T-helper 17 cell (primary cell): ENCODE measurements around the gene RAD51C. TPM values are rescaled to one million over a fixed set of nuclear protein-coding genes. Genes with fewer than 3 reads are reported as not detected.
"Not testable (repeated sequence)": the region's sequence is repeated elsewhere in the genome, so short reads cannot be mapped to it uniquely, and the experiment has no call there.

Experiments
- ATAC-seq: fragments of 150-1000 bp; cut with Tn5 transposase; 2 replicates; pipeline ENCODE4 v1.10.0; 2021; ENCODE audit warnings: mild to moderate bottlenecking, moderate library complexity
- DNase-seq, 3 donors: peaks; one replicate each; pipeline versions ENCODE4 v3.0.0 to v3.0.0-alpha.2; 2020 to 2021
- H3K9me3 ChIP-seq: one replicate; pipeline ENCODE4 v1.7.0; 2013; ENCODE audit warnings: low read length, mild to moderate bottlenecking; ENCODE audit not compliant: control insufficient read depth, poor library complexity, severe bottlenecking
- H3K27ac Mint-ChIP-seq: one replicate; pipeline ENCODE4 v1.8.0; 2022; ENCODE audit warnings: mild to moderate bottlenecking, moderate library complexity, mixed read lengths
- H3K27me3 Mint-ChIP-seq: one replicate; pipeline ENCODE4 v1.8.0; 2022; ENCODE audit warnings: mixed read lengths
- H3K36me3 Mint-ChIP-seq: one replicate; pipeline ENCODE4 v1.8.0; 2022; ENCODE audit warnings: low read depth, mixed read lengths
- H3K4me1 Mint-ChIP-seq: one replicate; pipeline ENCODE4 v1.8.0; 2022; ENCODE audit warnings: mild to moderate bottlenecking, mixed read lengths
- H3K4me3 Mint-ChIP-seq: one replicate; pipeline ENCODE4 v1.8.0; 2022; ENCODE audit warnings: mild to moderate bottlenecking, moderate library complexity, mixed read lengths
- total RNA-seq, 4 donors: library from RNA in 2 of 4; stranded (reverse) in 2 of 4; gene quantifications; one replicate each; pipeline ENCODE4 v1.2.3 and lab custom pipeline; 2022 to 2026

RAD51C gene
- total RNA-seq, 2 donors from 2014 or later, result 6.3 to 16.0 TPM

DNA sequence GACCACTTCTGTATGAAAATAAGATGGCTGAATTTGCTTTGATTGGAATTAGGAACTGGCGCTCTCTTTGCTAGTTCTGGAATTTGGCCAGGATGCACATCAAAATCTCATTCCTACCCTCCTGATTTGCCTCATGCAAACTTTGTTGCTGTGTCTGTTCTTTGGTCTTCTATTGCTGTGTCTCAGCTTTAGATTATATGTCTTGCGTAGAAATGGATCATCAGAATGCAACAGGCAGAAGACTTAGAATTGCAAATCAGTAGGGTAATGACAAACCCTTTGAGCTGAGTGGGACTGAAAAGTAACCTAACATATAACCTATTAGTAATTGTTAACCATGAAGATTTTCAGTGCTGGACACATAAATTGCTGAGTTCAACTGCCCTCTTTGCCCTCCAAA lies 30.3 kb downstream of the RAD51C start:
- H3K4me1 Mint-ChIP-seq, result no peaks in the 10 kb centered on the region
- no peak for DNase-seq
- ATAC-seq, result no peak
- H3K4me3 Mint-ChIP-seq, result no peak overlapping the region
- H3K27ac Mint-ChIP-seq, result no peak overlapping the region
- no peaks in the 10 kb centered on the region for H3K36me3 Mint-ChIP-seq
- no peaks in the 10 kb centered on the region for H3K27me3 Mint-ChIP-seq
- H3K9me3 ChIP-seq, result no peaks in the 10 kb centered on the region

DNA sequence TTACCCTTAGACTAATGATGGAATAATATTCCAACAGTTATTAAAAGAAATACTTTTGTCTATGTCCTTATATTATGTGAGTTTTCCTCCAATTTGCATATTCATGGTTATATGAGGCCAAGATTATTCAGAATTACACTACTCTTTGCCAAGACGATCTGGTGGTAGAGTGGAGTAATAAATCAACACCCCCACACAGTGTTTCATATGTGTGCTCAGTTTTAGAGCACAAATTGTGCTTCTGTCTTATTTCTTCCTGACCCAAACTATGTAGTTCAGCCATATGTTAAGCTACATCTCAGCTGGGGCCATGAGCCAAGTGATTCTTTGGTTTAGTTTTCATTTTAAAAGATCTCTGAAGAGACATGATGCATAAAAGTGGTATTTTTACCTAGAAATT lies 36.4 kb downstream of the RAD51C start:
- DNase-seq, result no peak
- no peak overlapping the region for H3K4me3 Mint-ChIP-seq
- peaks cover 2% of the 10 kb centered on the region for H3K4me1 Mint-ChIP-seq
- H3K36me3 Mint-ChIP-seq, result peaks cover 3% of the 10 kb centered on the region
- H3K9me3 ChIP-seq, result no peaks in the 10 kb centered on the region
- H3K27ac Mint-ChIP-seq, result peak overlapping the region; percentile 60
- H3K27me3 Mint-ChIP-seq, result no peaks in the 10 kb centered on the region
- ATAC-seq, result no peak

DNA sequence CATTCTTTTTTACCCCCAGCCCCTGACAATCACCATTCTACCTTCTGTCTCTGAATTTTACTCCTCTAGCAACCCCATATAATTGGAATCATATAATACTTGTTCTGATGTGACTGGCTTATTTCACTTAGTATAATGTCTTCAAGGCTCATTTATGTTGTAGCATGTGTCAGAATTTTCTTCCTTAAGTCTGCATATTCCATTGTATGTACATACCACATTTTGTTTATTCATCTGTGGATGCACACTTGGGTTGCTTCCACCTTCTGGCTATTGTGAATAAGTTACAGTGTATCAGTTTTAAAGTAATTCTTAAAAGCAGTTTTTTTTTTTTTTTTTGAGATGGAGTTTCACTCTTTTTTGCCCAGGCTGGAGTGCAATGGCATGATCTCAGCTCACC lies 38.5 kb downstream of the RAD51C start:
- H3K9me3 ChIP-seq, result no peaks in the 10 kb centered on the region
- peaks cover 4% of the 10 kb centered on the region for H3K4me1 Mint-ChIP-seq
- no peak overlapping the region for H3K4me3 Mint-ChIP-seq
- H3K27me3 Mint-ChIP-seq, result no peaks in the 10 kb centered on the region
- DNase-seq, result no peak
- H3K36me3 Mint-ChIP-seq, result peaks cover 3% of the 10 kb centered on the region
- no peak for ATAC-seq
- peak overlapping the region; percentile 72 for H3K27ac Mint-ChIP-seq

DNA sequence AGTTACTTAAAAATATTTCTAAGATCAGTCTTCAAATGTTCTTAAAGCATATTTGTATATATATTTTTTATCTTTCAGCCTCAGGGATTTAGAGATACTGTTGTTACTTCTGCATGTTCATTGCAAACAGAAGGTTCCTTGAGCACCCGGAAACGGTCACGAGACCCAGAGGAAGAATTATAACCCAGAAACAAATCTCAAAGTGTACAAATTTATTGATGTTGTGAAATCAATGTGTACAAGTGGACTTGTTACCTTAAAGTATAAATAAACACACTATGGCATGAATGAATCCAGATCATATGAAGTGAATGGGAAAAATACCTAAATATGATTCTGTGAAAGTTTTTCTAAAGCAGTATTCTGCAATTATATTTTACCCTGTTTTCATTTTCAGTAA lies 41.6 kb downstream of the RAD51C start:
- no peak overlapping the region for H3K4me3 Mint-ChIP-seq
- ATAC-seq (no peak), DNase-seq (no peak)
- H3K36me3 Mint-ChIP-seq, result peaks cover 3% of the 10 kb centered on the region
- H3K9me3 ChIP-seq, result no peaks in the 10 kb centered on the region
- no peaks in the 10 kb centered on the region for H3K27me3 Mint-ChIP-seq
- no peak overlapping the region for H3K27ac Mint-ChIP-seq
- H3K4me1 Mint-ChIP-seq, result peaks cover 4% of the 10 kb centered on the region

DNA sequence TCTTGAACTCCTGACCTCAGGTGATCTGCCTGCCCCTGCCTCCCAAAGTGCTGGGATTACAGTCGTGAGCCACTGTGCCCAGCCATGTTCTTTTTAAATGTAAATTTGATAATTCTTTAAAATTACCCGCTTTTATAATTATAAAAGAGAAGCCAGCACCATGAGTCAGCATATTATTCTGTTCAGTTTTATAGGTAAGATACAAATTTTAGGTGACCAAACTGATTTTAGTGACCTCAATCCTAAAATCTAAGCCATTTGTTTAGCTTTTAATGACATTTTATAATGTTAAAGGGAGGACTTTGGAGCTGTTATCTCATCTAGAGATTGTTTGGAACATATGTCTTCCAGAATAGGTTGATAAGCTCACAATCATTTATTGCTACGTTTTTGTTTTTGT lies 42.4 kb downstream of the RAD51C start:
- H3K4me3 Mint-ChIP-seq, result no peak overlapping the region
- no peaks in the 10 kb centered on the region for H3K27me3 Mint-ChIP-seq

DNA sequence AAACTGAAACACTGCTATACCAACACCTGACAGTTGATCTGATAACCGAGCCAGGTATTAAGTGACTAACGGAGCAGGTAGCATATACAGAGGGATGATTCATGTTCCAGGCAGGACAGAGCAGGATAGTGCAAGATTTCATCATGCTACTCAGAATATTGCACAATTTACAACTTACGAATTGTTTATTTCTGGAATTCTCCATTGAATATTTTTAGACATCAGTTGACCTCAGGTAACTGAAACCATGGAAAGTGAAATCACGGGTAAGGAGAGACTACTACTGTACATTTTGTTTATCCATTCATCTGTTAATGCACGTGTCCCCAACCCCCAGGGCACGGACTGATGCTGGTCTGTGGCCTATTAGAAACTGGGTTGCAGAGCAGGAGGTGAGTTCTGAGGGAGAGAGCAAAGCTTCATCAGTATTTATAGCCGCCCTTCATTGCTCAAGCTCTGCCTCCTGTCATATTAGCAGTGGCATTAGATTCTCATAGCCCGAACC lies 48.8 kb downstream of the RAD51C start:
- Mint-ChIP-seq H3K36me3 (no peaks in the 10 kb centered on the region), H3K27ac (no peak overlapping the region), H3K4me1 (no peaks in the 10 kb centered on the region), H3K4me3 (no peak overlapping the region), H3K27me3 (no peaks in the 10 kb centered on the region)
- ATAC-seq, result no peak
- no peaks in the 10 kb centered on the region for H3K9me3 ChIP-seq
- DNase-seq, result no peak

More for the DNA sequence above, 42.4 kb downstream of the RAD51C start:
- Mint-ChIP-seq H3K36me3 (peaks cover 3% of the 10 kb centered on the region), H3K4me1 (peaks cover 4% of the 10 kb centered on the region), H3K27ac (no peak overlapping the region)
- ATAC-seq (no peak), DNase-seq (no peak)
- no peaks in the 10 kb centered on the region for H3K9me3 ChIP-seq

DNA sequence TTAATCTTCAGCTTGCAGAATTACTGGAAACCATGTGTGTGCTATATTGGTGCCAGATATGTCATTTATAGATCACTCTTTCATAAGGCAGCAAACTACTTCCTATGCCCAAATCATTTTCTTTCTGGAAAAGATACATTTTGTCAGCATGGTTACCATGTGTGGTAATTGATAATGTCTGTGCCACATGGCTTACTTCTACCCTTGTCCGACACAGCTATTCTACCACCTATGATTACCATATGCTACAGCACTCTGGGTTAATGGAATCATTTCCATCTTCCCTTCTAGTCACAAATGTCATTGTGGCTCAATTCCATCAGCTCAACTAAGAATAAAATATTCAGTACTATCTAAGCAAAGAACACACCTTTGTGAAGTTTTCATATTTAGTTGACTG lies 55.3 kb downstream of the RAD51C start:
- DNase-seq (no peak), ATAC-seq (no peak)
- H3K27me3 Mint-ChIP-seq, result peaks cover 11% of the 10 kb centered on the region
- peaks cover 2% of the 10 kb centered on the region for H3K36me3 Mint-ChIP-seq
- H3K4me1 Mint-ChIP-seq, result no peaks in the 10 kb centered on the region
- no peaks in the 10 kb centered on the region for H3K9me3 ChIP-seq
- no peak overlapping the region for H3K27ac Mint-ChIP-seq
- H3K4me3 Mint-ChIP-seq, result no peak overlapping the region

DNA sequence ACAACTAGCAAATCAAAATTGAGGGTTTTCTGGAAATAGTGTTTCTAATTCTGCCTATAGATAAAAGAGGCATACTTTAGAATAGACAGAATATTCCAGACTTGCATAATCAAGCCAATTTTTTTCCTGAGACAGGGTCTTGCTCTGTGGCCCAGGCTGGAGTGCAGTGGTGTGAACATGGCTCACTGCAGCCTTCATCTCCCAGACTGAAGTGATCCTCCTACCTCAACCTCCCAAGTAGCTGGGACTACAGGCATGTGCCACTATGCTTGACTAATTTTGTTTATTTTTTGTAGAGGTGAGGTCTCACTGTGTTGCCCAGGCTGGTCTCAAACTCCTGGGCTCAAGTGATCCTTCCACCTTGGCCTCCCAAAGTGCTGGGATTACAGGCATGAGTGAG lies 57.2 kb downstream of the RAD51C start:
- H3K4me3 Mint-ChIP-seq, H3K27ac Mint-ChIP-seq, H3K4me1 Mint-ChIP-seq, DNase-seq, H3K9me3 ChIP-seq, H3K36me3 Mint-ChIP-seq, ATAC-seq: not testable (repeated sequence)
- H3K27me3 Mint-ChIP-seq, result peaks cover 18% of the 10 kb centered on the region

DNA sequence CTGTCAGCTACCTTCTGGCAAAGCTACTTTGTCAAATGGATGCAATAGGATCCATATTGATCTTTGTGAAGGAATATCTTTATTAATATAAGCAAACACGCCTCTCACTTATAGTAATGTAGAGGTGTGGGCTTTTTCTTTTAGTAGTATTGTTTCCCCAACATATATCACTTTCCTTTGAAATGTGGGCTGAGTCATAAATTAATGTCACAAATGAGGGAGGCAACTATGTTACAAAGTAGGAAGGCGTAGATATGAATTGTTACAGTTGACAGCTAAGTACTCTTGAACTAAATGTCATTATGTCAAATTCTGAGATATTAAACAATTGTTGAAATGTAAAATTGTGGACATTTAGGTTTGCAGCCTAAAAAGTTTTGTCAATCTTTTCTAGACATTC lies 60.6 kb downstream of the RAD51C start:
- DNase-seq, result no peak
- Mint-ChIP-seq H3K4me3 (no peak overlapping the region), H3K27ac (no peak overlapping the region), H3K27me3 (peaks cover 36% of the 10 kb centered on the region), H3K36me3 (peaks cover 4% of the 10 kb centered on the region), H3K4me1 (peaks cover 8% of the 10 kb centered on the region)
- ATAC-seq, result no peak
- no peaks in the 10 kb centered on the region for H3K9me3 ChIP-seq

DNA sequence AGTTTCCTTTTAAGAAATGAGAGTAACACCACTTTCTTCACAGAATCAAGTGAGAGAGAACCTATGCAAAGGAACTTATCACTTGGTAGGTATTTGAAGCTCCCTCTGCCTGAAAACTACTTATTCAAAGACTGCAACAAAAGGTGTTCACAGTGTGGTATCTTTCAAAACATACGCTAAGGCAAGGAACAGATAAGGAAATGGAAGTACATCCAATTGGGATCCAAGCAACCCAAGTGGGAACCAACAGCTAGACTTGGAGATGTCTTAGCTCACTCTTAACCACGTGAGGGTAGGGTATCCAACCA lies 62.8 kb downstream of the RAD51C start:
- no peak overlapping the region for H3K27ac Mint-ChIP-seq

DNA sequence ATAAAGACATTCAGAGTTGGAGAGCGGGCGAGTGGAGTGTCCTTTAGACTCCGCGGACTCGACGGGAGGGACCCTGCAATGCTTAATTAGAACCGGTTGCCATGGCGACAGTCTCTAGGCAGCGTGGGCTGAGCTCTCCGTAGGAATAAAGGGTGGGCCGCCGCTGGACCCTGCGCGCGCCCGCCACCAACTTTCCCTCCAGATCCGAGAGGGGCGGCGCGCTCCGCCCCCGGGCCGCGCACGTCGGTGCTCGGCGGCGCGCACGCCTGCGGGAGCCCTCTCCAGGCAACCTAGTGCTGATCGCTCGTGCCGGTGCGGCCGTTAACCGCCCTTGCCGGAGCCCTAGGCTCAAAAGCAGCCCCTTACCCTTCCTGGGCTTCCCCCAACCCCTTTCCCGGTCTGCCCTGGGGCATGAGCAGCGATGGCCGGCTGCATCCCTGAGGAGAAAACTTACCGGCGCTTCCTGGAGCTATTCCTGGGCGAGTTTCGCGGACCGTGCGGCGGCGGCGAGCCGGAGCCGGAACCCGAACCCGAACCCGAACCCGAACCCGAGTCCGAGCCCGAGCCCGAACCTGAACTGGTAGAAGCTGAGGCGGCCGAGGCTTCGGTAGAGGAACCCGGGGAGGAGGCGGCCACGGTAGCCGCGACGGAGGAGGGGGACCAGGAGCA lies 63.3 kb downstream of the RAD51C start, which contains the start of gene PPM1E:
Gene PPM1E (plus strand): TSS at position 278 of the 669 bp plus-strand sequence.
- H3K36me3 Mint-ChIP-seq, result peaks cover 10% of the 10 kb centered on the region
- peak within 1 kb of the TSS; percentile 99 for H3K4me3 Mint-ChIP-seq
- ATAC-seq (peak; percentile 88), DNase-seq (peak in 2 of 3 donors; percentile 16 to 32)
- H3K4me1 Mint-ChIP-seq, result peaks cover 8% of the 10 kb centered on the region
- H3K9me3 ChIP-seq, result no peaks in the 10 kb centered on the region
- peak within 1 kb of the TSS; percentile 69 for H3K27ac Mint-ChIP-seq
- H3K27me3 Mint-ChIP-seq, result peaks cover 53% of the 10 kb centered on the region

More for the DNA sequence above, 62.8 kb downstream of the RAD51C start:
- peaks cover 51% of the 10 kb centered on the region for H3K27me3 Mint-ChIP-seq
- DNase-seq (no peak), ATAC-seq (no peak)
- peaks cover 8% of the 10 kb centered on the region for H3K4me1 Mint-ChIP-seq
- H3K9me3 ChIP-seq, result no peaks in the 10 kb centered on the region
- peaks cover 6% of the 10 kb centered on the region for H3K36me3 Mint-ChIP-seq
- peak overlapping the region; percentile 99 for H3K4me3 Mint-ChIP-seq

DNA sequence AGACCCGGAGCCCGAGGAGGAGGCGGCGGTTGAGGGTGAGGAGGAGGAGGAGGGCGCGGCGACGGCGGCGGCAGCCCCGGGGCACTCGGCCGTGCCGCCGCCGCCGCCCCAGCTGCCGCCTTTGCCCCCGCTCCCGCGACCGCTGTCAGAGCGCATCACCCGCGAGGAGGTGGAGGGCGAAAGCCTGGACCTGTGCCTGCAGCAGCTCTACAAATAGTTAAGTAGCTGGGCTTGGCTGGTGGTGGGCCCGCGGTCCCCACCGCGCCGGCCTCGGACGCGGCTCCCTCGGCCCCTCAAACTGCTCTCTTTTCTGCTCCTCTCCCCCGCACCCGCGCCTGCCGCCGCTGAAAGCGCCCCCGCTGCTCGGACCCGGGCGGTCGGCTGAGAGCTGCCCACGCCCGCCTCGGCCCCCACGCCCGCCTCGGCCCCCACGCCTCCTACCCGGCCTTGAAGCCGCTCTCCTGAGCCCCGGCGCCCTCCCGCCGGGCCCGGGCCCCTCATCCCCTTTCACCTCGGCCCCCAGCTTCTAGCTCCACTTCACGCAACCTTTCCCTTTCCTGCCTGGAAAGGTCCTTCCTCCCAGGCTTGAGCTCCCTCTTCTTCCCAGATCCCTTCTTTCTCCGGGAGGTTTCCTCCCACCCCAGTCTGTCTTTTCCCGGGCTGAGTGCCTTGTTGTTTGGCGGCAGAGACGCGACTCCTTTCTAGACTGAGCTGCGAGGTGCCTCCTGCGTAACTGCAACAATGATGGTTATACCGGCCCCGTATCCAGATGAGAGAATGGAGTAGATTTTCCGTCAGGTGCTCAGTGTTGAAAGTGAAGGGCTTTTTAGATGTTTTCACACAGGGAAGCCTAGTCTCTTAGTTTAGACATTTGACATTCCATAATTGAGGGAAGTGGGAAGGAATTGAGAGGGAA lies 64.1 kb downstream of the RAD51C start:
- DNase-seq (peak in 1 of 3 donors; percentile 12), ATAC-seq (peak; percentile 32)
- H3K9me3 ChIP-seq, result no peaks in the 10 kb centered on the region
- peak overlapping the region; percentile 99 for H3K4me3 Mint-ChIP-seq
- H3K4me1 Mint-ChIP-seq, result peaks cover 8% of the 10 kb centered on the region
- peaks cover 57% of the 10 kb centered on the region for H3K27me3 Mint-ChIP-seq
- peak overlapping the region; percentile 69 for H3K27ac Mint-ChIP-seq
- peaks cover 10% of the 10 kb centered on the region for H3K36me3 Mint-ChIP-seq

DNA sequence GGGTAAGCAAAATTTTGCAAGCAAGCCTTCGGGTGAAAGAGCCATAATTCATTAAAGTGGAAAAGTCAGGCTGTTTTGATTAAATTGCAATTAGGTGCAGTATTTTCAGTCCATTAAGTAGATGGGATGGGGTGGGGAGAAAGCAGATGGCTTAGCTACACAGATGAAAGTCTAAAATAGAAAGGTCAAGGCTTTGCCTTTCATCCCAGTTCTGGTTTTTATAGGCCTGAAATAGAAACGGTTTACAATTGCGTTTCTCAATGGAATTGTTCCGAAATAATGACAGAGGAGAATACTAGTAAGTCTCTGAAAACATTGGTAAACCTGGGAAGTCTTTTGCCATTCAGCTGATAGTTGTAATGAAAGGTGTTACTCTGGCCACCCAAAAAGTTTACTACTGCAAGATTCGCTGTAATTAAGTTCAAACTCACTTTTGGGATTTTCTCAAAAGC lies 64.8 kb downstream of the RAD51C start:
- ATAC-seq (no peak), DNase-seq (no peak)
- peak overlapping the region; percentile 99 for H3K4me3 Mint-ChIP-seq
- no peaks in the 10 kb centered on the region for H3K9me3 ChIP-seq
- peaks cover 10% of the 10 kb centered on the region for H3K36me3 Mint-ChIP-seq
- H3K27ac Mint-ChIP-seq, result peak overlapping the region; percentile 69
- H3K4me1 Mint-ChIP-seq, result peaks cover 8% of the 10 kb centered on the region
- H3K27me3 Mint-ChIP-seq, result peaks cover 60% of the 10 kb centered on the region
